HG02642 (cell line): ENCODE data around the gene NME7.

ENCODE experiments used
- ATAC-seq: cut with Tn5 transposase; IDR thresholded peaks from one replicate; pipeline ENCODE4 v1.9.1; 2021; ENCODE audit warnings: mild to moderate bottlenecking; ENCODE audit not compliant: unreplicated experiment, poor library complexity

The NME7 gene

GRCh38 chr1:169092399-169092798 lies 275.2 kb downstream of the NME7 start:
- ATAC-seq, result no peak

GRCh38 chr1:169091480-169091941 lies 276.1 kb downstream of the NME7 start:
- ATAC-seq, result peak; percentile 74

GRCh38 chr1:169090900-169091311 lies 276.7 kb downstream of the NME7 start:
- peak; percentile 48 for ATAC-seq

DNA sequence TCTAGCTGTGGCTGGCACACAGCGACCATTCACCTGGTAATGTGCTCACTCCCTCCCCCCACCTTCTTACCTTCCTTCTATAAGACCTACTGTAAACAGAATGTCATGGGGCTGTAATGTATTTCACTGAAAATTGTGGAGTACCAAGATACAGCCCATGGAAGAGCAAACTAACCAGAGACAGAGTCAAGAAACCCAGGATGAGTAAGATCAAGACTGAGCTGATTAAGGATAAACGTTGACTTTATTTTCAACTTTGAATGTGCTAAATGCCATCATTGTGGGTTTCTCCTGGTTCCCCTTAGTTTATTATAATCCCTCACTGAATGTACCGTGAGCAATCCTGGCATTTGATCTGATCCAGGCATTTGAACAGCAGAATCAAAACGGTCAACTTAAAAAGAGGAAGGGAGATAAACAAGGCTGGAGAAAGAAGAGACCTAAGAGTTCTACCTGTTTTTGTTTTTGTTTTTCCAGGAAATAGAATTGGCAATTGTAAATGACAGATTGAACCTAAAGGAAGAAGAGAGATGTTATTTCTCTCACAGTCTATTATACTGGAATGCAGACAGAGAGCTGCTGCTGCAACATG lies 277.2 kb downstream of the NME7 start:
- no peak for ATAC-seq

DNA sequence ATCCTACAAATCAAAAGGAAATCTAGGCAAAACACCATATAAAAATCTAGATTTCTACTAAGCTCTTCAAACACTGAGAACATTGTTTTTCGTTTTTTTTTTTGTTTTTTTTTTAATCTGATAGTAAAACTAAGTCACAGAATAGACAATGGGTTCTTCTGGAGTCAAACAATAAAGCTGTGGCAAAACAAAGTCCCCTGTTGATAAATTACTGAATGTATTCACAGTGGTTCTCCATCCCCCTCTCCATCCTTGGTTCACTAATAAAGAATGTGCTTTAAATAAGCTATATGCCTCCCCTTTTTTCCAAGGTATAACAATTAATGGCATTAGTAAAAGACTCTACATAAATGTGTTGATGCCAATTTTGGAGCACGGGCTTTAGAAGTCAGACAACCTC lies 277.8 kb downstream of the NME7 start:
- no peak for ATAC-seq

GRCh38 chr1:169087876-169088275 lies 279.7 kb downstream of the NME7 start:
- no peak for ATAC-seq

DNA sequence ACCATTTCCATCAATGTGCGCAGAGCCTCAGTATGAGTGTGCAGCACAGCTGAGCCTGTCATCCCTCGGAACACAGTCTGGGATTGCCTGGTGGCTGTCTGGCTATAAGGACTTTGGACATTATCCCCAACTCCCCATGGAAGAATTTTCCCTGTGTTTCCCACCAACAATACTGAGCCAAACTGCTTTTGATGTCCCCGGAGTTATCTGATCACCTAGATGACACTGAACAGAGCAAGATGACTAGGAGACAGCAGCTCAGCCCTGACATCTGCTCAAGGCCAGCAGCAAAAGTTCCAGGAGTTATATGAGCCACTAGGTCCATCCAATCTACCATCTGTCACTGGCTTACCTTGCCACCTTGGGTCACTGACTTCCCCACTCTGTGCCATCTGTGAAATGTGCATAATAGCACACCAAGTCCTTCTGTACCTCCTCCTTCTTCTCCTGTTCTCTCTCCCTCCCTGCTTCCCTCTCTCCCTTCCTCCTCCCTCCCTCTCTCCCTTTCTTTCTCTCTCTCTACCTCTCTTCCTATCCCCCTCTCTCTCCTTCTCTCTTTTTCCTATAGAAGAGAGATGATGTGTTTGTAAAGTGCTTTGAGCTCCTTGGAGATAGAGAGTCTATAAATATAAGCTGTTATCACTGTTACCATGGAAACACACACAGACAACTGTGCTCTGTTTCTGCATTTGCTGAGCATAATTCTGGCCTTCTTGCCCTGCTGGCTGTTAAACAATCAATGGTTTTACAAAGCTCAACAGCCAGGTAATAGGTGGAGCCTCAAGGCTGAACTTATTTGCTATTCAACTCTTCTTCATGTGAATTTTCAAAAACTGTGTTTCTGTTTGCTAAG lies 280.8 kb downstream of the NME7 start:
- no peak for ATAC-seq

GRCh38 chr1:169085911-169086310 lies 281.7 kb downstream of the NME7 start:
- ATAC-seq, result no peak
